Measurements from ENCODE around the gene ODAD4. TPM values are rescaled to one million over a fixed set of nuclear protein-coding genes. Genes with fewer than 3 reads are reported as not detected.
"Not testable (repeated sequence)": the region's sequence is repeated elsewhere in the genome, so short reads cannot be mapped to it uniquely, and the experiment has no call there.

The ODAD4 gene
- total RNA-seq, 1 donor from 2014 or later: 3.3 TPM

- DNase-seq (ENCODE audit: low spot score in 2 of 2) (no peak), FAIRE-seq (peak; percentile 79)
These were observed 62.2 kb downstream of the ODAD4 start for GRCh38 chr17:41992576-41992975.

- FAIRE-seq: no peak
- no peak for DNase-seq (ENCODE audit: low spot score in 2 of 2)
These were observed 66.4 kb downstream of the ODAD4 start for GRCh38 chr17:41996855-41997164.

- no peak for FAIRE-seq
- DNase-seq (ENCODE audit: low spot score in 2 of 2): no peak
These were observed 68.1 kb downstream of the ODAD4 start for GRCh38 chr17:41998497-41998896.

- DNase-seq (ENCODE audit: low spot score in 2 of 2) (no peak), FAIRE-seq (no peak)
These were observed 70.2 kb downstream of the ODAD4 start for GRCh38 chr17:42000413-42001133.

GRCh38 chr17:42001729-42002128 lies 71.3 kb downstream of the ODAD4 start:
- FAIRE-seq (no peak), DNase-seq (ENCODE audit: low spot score in 2 of 2) (no peak)

- no peak for FAIRE-seq
These were observed 71.9 kb downstream of the ODAD4 start for GRCh38 chr17:42002175-42002791.

GRCh38 chr17:42002792-42003301 lies 72.4 kb downstream of the ODAD4 start:
- DNase-seq (ENCODE audit: low spot score in 2 of 2) (no peak), FAIRE-seq (no peak)

More at GRCh38 chr17:42002175-42002791, 71.9 kb downstream of the ODAD4 start:
- no peak for DNase-seq (ENCODE audit: low spot score in 2 of 2)

- FAIRE-seq: no peak
These were observed 74.7 kb downstream of the ODAD4 start for GRCh38 chr17:42005166-42005565.

GRCh38 chr17:42009170-42009569 lies 78.8 kb downstream of the ODAD4 start:
- FAIRE-seq: no peak
- DNase-seq (ENCODE audit: low spot score in 2 of 2): no peak

More at GRCh38 chr17:42005166-42005565, 74.7 kb downstream of the ODAD4 start:
- no peak for DNase-seq (ENCODE audit: low spot score in 2 of 2)

- FAIRE-seq; DNase-seq (ENCODE audit: low spot score in 2 of 2): not testable (repeated sequence)
These were observed 79.9 kb downstream of the ODAD4 start for GRCh38 chr17:42010266-42010680.

GRCh38 chr17:42010898-42011516 lies 80.6 kb downstream of the ODAD4 start:
- DNase-seq (ENCODE audit: low spot score in 2 of 2) (no peak), FAIRE-seq (no peak)

- not testable (repeated sequence) for FAIRE-seq; DNase-seq (ENCODE audit: low spot score in 2 of 2)
These were observed 81.9 kb downstream of the ODAD4 start for GRCh38 chr17:42012363-42012762.

- not testable (repeated sequence) for DNase-seq (ENCODE audit: low spot score in 2 of 2); FAIRE-seq
These were observed 83.3 kb downstream of the ODAD4 start for GRCh38 chr17:42013740-42014139.

Other genes starting within 250 kb of the ODAD4 start
- gene EIF1, start 241.7 kb upstream of the ODAD4 start, total RNA-seq: 70.1 TPM
- gene GAST, start 218.3 kb upstream of the ODAD4 start, total RNA-seq: not detected
- gene HAP1, start 196.0 kb upstream of the ODAD4 start, total RNA-seq: under 0.01 TPM
- gene JUP, start 143.9 kb upstream of the ODAD4 start, total RNA-seq: 33.8 TPM
- gene P3H4, start 118.7 kb upstream of the ODAD4 start, total RNA-seq: 10.2 TPM
- gene FKBP10, start 117.6 kb upstream of the ODAD4 start, total RNA-seq: 9.0 TPM
- gene NT5C3B, start 94.4 kb upstream of the ODAD4 start, total RNA-seq: 131 TPM
- gene KLHL10, start 92.8 kb upstream of the ODAD4 start, total RNA-seq: under 0.01 TPM
- gene KLHL11, start 65.2 kb upstream of the ODAD4 start, total RNA-seq: 70.1 TPM
- gene ACLY, start 11.7 kb upstream of the ODAD4 start, total RNA-seq: 140 TPM
- 50.5 TPM for gene CNP, start 36.2 kb downstream of the ODAD4 start, total RNA-seq
- gene DNAJC7, start 86.8 kb downstream of the ODAD4 start, total RNA-seq: 91.3 TPM
- gene NKIRAS2, start 89.5 kb downstream of the ODAD4 start, total RNA-seq: 31.4 TPM
- 3.7 TPM for gene C17orf113, start 120.0 kb downstream of the ODAD4 start, total RNA-seq
- gene ZNF385C, start 167.9 kb downstream of the ODAD4 start, total RNA-seq: 0.41 TPM
- 0.82 TPM for gene DHX58, start 182.1 kb downstream of the ODAD4 start, total RNA-seq
- gene KAT2A, start 190.8 kb downstream of the ODAD4 start, total RNA-seq: 10.2 TPM
- under 0.01 TPM for gene HSPB9, start 192.2 kb downstream of the ODAD4 start, total RNA-seq
- 39.1 TPM for gene RAB5C, start 224.4 kb downstream of the ODAD4 start, total RNA-seq